GM15510 (cell line): ENCODE data around the gene NUP210.

Experiments
- POLR2A ChIP-seq: IDR thresholded peaks from 3 replicates; pipeline ENCODE4 v1.6.1; 2011; ENCODE audit warnings: borderline replicate concordance; ENCODE audit not compliant: insufficient read length; ENCODE audit errors: extremely low read depth

The NUP210 gene

DNA sequence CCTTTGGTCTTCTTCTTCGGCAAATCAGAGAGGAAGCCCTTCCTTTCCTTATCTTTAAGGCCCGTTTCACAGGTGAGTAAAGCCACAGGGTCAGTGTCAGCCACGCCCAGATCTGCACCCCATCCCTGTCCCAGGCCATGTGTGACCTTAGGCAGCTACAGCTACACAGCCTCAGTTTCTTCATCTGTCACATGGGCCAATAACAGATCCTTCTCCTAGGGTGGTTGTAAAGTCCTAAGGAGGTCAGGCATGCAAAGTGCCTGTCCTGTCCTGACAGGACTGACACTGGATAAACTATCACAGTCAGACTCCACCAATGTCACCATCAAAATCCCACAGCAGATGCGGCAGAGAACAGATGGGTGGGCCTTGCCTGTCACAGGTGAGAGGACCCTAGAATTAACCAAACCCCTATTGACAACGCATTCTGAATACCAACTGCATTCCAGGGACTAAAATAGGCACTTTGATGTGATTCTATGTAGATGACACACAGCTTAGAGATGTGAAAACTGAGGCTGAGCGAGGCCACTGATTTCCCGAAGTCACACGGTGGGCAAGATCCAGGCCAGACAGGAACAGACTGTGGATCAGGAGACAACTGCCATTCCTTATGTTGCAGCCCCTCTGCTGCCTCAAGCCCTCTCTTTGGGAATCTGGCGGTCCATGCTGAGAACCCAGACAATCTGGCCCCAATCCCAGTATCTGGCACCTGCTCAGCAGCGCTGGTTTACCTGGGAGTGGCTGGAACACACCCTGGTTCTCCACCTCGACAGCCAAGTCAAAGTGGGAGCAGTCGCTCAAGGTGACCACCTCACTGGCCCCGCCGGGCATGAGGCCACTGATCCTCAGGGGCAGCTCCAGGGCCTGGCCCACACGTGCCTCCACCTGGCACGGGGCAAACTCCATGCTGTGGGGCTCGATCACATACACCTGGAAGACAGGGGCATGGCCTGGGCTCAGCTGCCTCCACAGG, 48.7 kb downstream of the NUP210 start:
- TF ChIP-seq POLR2A = no peak

DNA sequence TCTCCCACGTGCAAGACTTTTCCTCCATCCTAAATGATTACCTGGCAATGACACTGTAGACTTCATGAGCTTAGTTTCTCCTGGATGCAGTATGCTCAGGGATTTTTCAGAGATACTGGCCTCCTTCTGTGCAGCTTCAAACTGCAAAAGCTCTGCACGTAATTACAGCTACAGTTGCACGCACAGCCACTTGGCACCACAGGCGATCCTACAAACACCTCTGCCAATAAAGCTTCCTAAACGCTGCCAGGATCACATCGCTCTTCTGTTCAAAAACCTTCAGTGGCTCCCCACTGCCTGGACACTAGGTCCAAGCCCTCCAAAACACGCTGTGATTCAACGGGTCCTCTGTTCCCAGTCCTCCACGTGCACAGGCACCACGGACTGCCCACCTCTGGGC, 49.5 kb downstream of the NUP210 start:
- no peak for TF ChIP-seq POLR2A

DNA sequence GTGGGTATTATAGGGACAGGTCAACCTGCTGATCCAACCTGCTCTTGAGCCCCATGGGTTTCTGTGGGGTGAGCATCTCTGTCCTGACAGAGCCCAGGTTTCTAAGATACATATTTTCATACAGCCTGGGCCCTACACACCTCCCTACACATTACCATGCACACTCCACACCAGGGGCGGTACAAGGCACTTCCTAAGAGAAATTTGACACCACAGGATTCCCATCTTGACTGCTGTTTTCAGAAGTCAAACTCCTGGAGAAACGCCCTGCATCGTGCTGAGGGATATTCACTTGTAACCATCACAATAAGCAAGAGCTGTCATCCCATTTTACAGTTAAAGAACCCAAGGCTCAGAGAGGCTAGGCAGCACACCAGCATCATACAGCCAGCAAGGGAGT, 50.1 kb downstream of the NUP210 start:
- no peak for TF ChIP-seq POLR2A

DNA sequence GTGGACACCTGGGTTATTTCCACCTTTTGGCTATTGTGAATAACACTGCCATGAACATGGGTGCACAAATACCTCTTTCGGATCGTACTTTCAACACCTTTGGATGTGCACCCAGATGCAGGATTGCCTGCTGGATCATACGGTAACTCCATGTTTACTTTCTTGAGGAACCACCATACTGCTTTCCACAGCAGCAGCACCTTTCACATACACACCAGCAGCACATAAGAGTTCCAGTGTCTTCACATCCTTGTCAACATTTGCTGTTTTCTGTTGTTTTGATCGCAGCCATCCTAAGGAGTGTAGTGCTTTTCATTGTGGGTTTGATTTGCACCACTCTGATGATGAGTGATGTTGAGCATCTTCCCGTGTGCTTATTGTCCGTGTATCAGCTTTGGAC, 51.3 kb downstream of the NUP210 start:
- TF ChIP-seq POLR2A = no peak

DNA sequence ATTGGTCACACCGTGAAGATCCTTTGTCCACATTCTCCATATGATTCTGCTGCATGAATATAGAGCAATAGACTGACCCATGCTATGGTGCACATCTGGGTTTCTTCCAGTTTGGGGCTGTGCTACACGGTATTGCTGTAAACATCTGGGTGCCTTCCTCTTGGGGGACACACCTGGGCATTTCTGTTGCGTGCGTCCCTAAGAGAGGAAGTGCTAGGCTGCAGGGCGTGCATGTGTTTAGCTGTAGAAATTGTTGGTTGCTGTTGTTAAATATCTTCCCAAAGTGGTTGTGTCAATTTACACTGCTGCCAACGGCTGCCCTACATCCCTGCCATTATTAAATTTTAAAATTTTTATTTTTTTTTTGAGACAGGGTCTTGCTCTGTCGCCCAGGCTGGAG, 52.4 kb downstream of the NUP210 start:
- no peak for TF ChIP-seq POLR2A

- TF ChIP-seq POLR2A = no peak
Measured at GRCh38 chr3:13365390-13366379, 54.4 kb downstream of the NUP210 start.

GRCh38 chr3:13364602-13365271, 55.4 kb downstream of the NUP210 start:
- TF ChIP-seq POLR2A = no peak

DNA sequence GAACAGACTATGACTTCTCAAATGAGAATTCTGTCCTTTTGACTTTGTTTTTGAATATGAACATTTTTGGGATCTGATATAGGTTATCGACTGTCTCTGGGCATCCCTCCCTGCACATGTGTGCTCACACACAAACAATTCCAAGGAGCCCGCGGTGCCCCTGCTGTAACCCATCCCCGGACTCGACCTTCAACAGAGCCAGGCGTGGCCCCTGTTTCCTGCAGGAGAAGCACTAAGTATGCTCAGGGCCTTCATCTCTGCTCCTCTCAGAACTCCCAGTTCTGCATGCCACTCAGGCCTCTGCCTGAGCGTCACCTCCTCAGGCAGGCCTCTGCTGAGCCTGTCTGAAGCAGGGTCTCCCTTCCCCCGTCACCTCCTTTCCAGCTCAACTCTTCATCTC, 57.6 kb downstream of the NUP210 start:
- TF ChIP-seq POLR2A = no peak

- TF ChIP-seq POLR2A = no peak
Measured at GRCh38 chr3:13359916-13360315, 60.2 kb downstream of the NUP210 start.

DNA sequence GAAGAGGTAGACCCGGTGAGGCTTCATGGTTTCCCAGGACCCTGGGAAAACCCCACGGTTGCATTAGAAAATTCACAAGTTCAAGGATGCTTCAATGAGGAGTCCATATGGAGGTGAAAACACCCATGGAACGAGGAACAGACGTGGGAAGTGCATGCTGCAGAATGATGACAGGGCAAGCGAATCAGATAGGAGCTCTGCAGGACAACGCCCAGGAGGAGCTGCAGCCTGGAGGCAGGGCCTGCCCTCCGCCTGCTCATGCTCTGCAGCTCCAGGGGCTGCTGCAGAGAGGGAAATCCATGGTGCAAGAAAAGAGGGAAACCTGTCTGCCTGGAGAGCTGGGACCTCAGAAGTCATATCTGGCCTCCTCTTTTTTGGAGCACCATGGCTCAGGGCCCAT, 61.5 kb downstream of the NUP210 start:
- no peak for TF ChIP-seq POLR2A

GRCh38 chr3:13358051-13358450, 62.1 kb downstream of the NUP210 start:
- no peak for TF ChIP-seq POLR2A

DNA sequence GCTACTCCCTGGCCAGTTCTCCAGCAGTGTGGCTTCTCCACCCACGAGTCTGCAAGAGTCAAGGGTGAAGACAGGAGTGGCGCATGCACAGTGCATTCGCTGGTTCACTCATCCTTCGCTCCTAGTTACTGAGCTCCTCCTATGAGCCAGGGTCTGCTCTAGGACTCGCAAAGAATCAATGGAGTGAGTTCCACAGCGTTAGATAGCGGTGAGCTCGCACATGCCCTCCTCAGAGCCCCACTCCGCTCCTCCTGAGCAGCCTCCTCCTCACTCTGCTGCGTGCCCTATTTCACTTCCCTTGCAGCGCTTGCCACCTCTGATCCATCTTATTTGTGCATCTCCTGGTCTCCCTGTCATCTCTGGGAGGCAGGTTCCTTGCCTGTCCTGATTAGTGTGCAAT, 63.0 kb downstream of the NUP210 start:
- TF ChIP-seq POLR2A = no peak

DNA sequence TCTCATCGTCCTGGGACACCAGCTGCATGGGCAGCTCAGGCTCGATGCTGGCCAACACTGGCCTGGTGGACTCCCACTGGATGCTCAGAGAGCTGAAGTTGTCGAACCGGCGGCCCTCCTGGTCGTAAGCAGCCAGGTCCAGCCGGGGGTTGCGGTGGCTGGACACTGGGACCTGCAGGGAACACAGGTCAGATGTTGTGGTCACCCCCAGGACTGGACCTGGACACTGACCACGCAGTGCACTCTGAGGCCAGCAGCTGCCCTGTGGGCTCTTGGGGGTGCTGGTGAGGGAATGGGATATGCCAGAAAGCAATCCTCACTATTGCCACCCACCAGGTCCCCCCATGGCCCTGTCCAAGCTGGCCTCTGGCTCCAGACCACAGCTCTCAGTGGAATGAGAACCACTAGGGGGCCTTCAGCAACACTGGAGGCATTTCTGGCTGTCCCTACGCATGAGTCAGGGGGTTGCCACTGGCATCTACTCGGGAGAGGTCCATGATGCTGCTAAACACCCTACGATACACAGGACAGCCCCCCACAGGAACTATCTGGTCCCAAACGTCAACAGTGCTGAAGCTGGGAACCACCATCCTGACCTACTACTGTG, 66.1 kb downstream of the NUP210 start:
- no peak for TF ChIP-seq POLR2A

DNA sequence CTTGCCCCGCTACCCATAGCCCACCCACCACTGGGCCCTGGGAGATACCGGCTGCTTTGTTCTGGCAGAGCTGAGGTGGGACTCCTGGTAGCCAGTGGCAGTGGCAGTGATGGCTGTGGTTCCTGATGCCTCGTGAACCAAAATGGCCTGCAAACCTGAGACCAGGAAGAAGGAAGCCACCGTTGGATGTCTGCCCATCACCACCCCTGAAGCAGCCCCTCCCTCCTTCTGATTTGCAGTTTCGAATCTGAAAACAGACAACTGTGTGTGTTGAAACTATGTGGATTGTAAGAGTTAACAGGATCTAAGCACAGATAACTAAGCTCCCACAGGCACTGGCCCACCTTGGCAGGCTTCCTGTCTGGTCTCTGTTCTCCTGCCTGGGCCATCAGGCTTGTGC, 66.6 kb downstream of the NUP210 start:
- TF ChIP-seq POLR2A = no peak
